NB4 (cell line): Measurements from ENCODE around the gene EPB41L3.

Experiments used
- CTCF ChIP-seq: IDR thresholded peaks from one replicate; pipeline ENCODE4 v1.5.1; 2012; ENCODE audit warnings: low read depth, low read length
- MAX ChIP-seq: IDR thresholded peaks from 2 replicates; pipeline ENCODE4 v1.6.1; 2011; ENCODE audit warnings: low read depth, low read length
- POLR2A ChIP-seq: IDR thresholded peaks from 2 replicates; pipeline ENCODE4 v1.6.1; 2011; ENCODE audit warnings: mild to moderate bottlenecking; ENCODE audit not compliant: insufficient read length; ENCODE audit errors: extremely low read depth

- TF ChIP-seq POLR2A (no peak), CTCF (no peak), MAX (no peak)
Observed at GRCh38 chr18:5461041-5461440, 82.8 kb downstream of the EPB41L3 start.
